SU-DHL-6 (cell line): ENCODE measurements around the gene WWOX.

Source experiments
- CTCF ChIP-seq: fragments of 200-600 bp; sonication (generic); IDR thresholded peaks from one replicate; pipeline ENCODE4 v1.5.1; 2017; ENCODE audit warnings: antibody characterized with exemption, mild to moderate bottlenecking, low read length, moderate library complexity; ENCODE audit not compliant: insufficient read depth, poor library complexity, severe bottlenecking
- EZH2phosphoT487 ChIP-seq: fragments of 200-600 bp; sonication (generic), shearing (Covaris generic); conservative IDR thresholded peaks from 2 replicates; pipeline ENCODE4 v1.6.1; 2018; ENCODE audit warnings: mild to moderate bottlenecking, antibody characterized with exemption, low read length, moderate library complexity, mixed read lengths

GRCh38 chr16:78754713-78755112 is 655.3 kb downstream of the WWOX start:
- TF ChIP-seq CTCF (no peak), EZH2phosphoT487 (no peak)
